Activated T-cell treated with anti-CD3 and anti-CD28 coated beads, Interleukin-2, amount 50 U/mL, for 72 hours (primary cell): Measurements from ENCODE around the gene SELENOF. TPM values are rescaled to one million over a fixed set of nuclear protein-coding genes. Genes with fewer than 3 reads are reported as not detected.

Experiments used
- ATAC-seq, 2 donors: fragments of 150-1000 bp; cut with Tn5 transposase; replicated peaks in 1 of 2; 2 replicates each; pipeline ENCODE4 v1.10.0; 2021; ENCODE audit warnings: moderate library complexity in 2 of 2, mild to moderate bottlenecking in 1 of 2
- DNase-seq, 2 donors: peaks; one replicate each; pipeline ENCODE4 v3.0.0; 2021 to 2022; ENCODE audit warnings: mixed read lengths in 1 of 2
- H3K27ac Mint-ChIP-seq: one replicate; pipeline ENCODE4 v1.8.0; 2022; ENCODE audit warnings: mild to moderate bottlenecking, moderate library complexity, mixed read lengths
- H3K27me3 Mint-ChIP-seq: one replicate; pipeline ENCODE4 v1.8.0; 2022; ENCODE audit warnings: low read depth, mixed read lengths
- H3K36me3 Mint-ChIP-seq, 2 donors: one replicate each; pipeline ENCODE4 v1.8.0; 2022; ENCODE audit warnings: mixed read lengths in 2 of 2, mild to moderate bottlenecking in 1 of 2; ENCODE audit not compliant: insufficient read depth in 2 of 2
- H3K4me1 Mint-ChIP-seq: one replicate; pipeline ENCODE4 v1.8.0; 2022; ENCODE audit warnings: low read depth, mixed read lengths
- H3K4me3 Mint-ChIP-seq, 2 donors: one replicate each; pipeline ENCODE4 v1.8.0; 2022; ENCODE audit warnings: mild to moderate bottlenecking in 2 of 2, mixed read lengths in 2 of 2, moderate library complexity in 2 of 2
- H3K9me3 Mint-ChIP-seq, 2 donors: one replicate each; pipeline ENCODE4 v1.8.0; 2022; ENCODE audit warnings: mixed read lengths in 2 of 2
- total RNA-seq, 2 donors: library from RNA; stranded (reverse); gene quantifications; one replicate each; pipeline ENCODE4 v1.2.3, GENCODE V29; 2022

SELENOF gene
- total RNA-seq, 2 donors from 2014 or later, result 149 to 171 TPM

DNA sequence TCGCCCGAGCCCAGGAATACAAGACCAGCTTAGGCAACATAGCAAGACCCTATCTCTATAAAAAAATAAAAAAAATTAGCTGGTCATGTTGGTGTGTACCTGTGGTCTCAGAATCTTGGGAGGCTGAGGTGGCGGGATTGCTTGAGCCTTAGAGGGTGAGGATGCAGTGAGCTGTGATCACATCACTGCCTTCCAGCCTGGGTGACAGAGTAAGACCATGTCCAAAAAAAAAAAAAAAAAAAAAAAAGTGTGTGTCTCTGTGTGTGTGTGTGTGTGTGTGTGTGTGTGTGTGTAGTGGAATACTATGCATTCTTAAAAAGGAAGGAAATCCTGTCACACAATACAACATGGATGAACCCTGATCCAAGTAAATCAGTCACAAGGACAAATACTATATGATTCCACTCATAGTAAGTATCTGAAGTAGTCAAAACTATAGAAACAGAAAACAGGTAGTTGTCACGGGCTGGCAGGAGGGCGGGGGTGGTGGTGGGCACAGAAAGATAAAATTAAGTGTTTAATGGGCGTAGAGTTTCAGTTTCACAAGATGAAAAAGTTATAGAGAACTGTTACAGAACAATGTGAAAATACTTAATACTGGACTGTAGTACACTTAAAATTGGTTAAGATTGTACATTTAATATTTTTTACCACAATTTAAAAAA, 47.8 kb downstream of the SELENOF start:
- DNase-seq (no peak), ATAC-seq (no peak)
- no peak overlapping the region for H3K4me3 Mint-ChIP-seq
- peaks cover 0 to 5% of the 10 kb centered on the region in 2 donors for H3K36me3 Mint-ChIP-seq
- H3K27me3 Mint-ChIP-seq, result no peaks in the 10 kb centered on the region
- H3K9me3 Mint-ChIP-seq, result no peaks in the 10 kb centered on the region
- H3K27ac Mint-ChIP-seq, result peak overlapping the region; percentile 77
- H3K4me1 Mint-ChIP-seq, result peaks cover 18% of the 10 kb centered on the region

- Mint-ChIP-seq H3K27ac (no peak overlapping the region), H3K4me1 (peaks cover under 1% of the 10 kb centered on the region), H3K36me3 (peaks cover 0 to 6% of the 10 kb centered on the region in 2 donors), H3K9me3 (no peaks in the 10 kb centered on the region), H3K27me3 (no peaks in the 10 kb centered on the region), H3K4me3 (no peak overlapping the region)
- DNase-seq (no peak), ATAC-seq (no peak)
These were observed 51.0 kb downstream of the SELENOF start for GRCh38 chr1:86862920-86863319.

DNA sequence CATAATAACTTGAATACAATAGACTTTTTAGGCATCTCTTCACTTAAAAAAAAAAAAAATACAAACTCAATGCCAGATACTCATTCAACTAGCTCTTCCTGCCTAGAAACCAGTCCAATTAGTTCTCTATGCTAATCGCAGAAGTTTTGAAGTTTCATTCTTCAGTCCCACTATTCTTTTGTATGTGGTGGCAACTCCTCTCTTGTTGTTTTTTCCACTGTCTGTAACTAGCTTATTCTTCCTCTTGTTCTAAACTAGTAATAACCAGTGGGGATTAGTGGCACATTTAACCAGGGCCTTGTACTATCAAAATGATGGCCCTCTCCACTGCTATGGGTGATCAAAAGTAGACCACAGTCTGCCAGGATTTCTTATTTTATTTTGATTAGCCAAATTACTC, 52.5 kb downstream of the SELENOF start:
- no peaks in the 10 kb centered on the region for H3K9me3 Mint-ChIP-seq
- H3K36me3 Mint-ChIP-seq, result peaks cover 0 to 5% of the 10 kb centered on the region in 2 donors
- H3K4me1 Mint-ChIP-seq, result no peaks in the 10 kb centered on the region
- DNase-seq (no peak), ATAC-seq (no peak)
- peak overlapping the region; percentile 63 for H3K27ac Mint-ChIP-seq
- H3K4me3 Mint-ChIP-seq, result no peak overlapping the region
- no peaks in the 10 kb centered on the region for H3K27me3 Mint-ChIP-seq

DNA sequence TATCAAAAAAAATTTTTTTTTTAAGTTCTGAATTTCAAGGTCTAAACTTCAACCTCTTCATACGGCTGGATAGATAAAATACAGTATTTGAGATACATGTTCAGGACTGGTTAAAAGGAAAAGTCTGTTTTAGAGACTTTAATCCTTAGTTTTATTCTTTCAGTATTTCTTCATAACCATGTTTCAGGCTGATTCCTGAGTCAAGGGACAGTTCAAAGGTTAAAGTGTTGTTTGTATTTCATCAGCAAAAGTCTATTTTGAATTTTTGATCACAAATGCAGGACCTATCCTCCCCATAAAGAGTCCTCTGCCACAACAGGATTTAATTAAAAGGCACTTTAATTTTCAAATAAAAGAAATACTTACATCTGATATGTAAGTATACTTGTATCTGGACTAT, 53.5 kb downstream of the SELENOF start:
- Mint-ChIP-seq H3K9me3 (no peaks in the 10 kb centered on the region), H3K4me3 (no peak overlapping the region), H3K36me3 (peaks cover 0 to 3% of the 10 kb centered on the region in 2 donors), H3K4me1 (no peaks in the 10 kb centered on the region), H3K27ac (no peak overlapping the region), H3K27me3 (no peaks in the 10 kb centered on the region)
- ATAC-seq, result no peak
- DNase-seq, result no peak

GRCh38 chr1:86860020-86860419, 53.9 kb downstream of the SELENOF start:
- ATAC-seq, result no peak
- H3K9me3 Mint-ChIP-seq, result no peaks in the 10 kb centered on the region
- DNase-seq, result no peak
- H3K4me1 Mint-ChIP-seq, result no peaks in the 10 kb centered on the region
- no peaks in the 10 kb centered on the region for H3K27me3 Mint-ChIP-seq
- peaks cover 0 to 2% of the 10 kb centered on the region in 2 donors for H3K36me3 Mint-ChIP-seq
- H3K4me3 Mint-ChIP-seq, result no peak overlapping the region
- no peak overlapping the region for H3K27ac Mint-ChIP-seq

DNA sequence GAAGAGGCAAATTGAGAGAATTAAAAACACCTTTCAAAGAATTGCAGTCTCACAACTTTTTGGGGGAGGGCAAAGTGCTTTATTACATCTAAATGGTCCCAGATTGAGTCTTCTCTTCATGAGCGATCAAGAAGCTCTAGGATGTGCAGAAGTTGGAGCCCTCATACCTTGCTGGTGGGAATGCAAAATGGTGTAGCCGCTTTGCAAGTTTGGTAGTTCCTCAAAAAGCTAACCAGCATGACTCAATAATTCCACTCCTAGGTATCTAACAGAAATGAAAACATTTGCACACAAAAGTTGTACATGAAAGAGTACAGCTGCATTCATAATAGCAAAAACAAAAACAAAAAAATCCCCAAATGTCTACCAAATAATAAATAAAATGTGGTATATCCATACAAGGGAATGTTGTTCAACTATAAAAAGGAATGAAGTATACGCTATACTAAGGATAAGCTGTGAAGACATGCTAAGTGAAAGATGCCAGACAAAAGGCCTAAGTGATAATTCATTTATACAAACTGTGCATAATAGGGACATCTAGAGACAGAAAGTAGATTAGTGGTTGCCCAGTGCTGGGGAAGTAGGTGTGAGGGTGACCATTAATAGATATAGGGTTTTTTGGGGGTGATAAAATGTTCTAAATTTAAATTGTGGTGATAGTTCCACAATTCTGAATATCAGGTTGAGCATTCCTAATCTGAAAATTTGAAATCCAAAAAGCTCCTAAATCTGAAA, 55.2 kb downstream of the SELENOF start:
- no peak overlapping the region for H3K4me3 Mint-ChIP-seq
- H3K36me3 Mint-ChIP-seq, result peaks cover 0 to 2% of the 10 kb centered on the region in 2 donors
- no peak for ATAC-seq
- no peaks in the 10 kb centered on the region for H3K27me3 Mint-ChIP-seq
- no peak for DNase-seq
- peak overlapping the region; percentile 38 for H3K27ac Mint-ChIP-seq
- no peaks in the 10 kb centered on the region for H3K4me1 Mint-ChIP-seq
- no peaks in the 10 kb centered on the region for H3K9me3 Mint-ChIP-seq

- no peaks in the 10 kb centered on the region for H3K9me3 Mint-ChIP-seq
These were observed 57.7 kb downstream of the SELENOF start for GRCh38 chr1:86856196-86856595.

DNA sequence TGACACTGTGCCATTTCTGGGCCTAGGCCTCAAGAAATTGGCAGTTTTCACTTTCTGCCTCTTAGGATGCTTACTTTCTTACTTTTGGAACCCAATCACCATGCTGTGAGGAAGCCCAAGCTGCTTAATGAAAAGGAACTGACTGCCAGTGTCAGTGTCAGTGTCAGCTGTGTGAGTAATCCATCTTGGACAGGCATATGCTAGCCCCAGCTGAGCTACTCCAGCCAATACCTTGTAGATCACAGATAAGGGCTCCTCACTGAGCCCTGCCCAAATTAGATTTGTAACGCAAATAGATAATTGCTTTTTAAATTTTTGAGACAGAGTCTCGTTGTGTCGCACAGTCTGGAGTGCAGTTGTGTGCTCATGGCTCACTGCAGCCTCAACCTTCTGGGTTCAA, 59.6 kb downstream of the SELENOF start:
- Mint-ChIP-seq H3K9me3 (no peaks in the 10 kb centered on the region), H3K4me3 (no peak overlapping the region), H3K4me1 (no peaks in the 10 kb centered on the region), H3K27ac (no peak overlapping the region), H3K36me3 (no peaks in the 10 kb centered on the region), H3K27me3 (no peaks in the 10 kb centered on the region)
- DNase-seq (no peak), ATAC-seq (no peak)

More at GRCh38 chr1:86856196-86856595, 57.7 kb downstream of the SELENOF start:
- Mint-ChIP-seq H3K36me3 (peaks cover 0 to 2% of the 10 kb centered on the region in 2 donors), H3K27ac (no peak overlapping the region), H3K4me3 (no peak overlapping the region), H3K4me1 (no peaks in the 10 kb centered on the region), H3K27me3 (no peaks in the 10 kb centered on the region)
- DNase-seq (no peak), ATAC-seq (no peak)

GRCh38 chr1:86852782-86853408, 61.0 kb downstream of the SELENOF start:
- Mint-ChIP-seq H3K9me3 (no peaks in the 10 kb centered on the region), H3K36me3 (no peaks in the 10 kb centered on the region), H3K4me3 (no peak overlapping the region), H3K27ac (no peak overlapping the region), H3K27me3 (no peaks in the 10 kb centered on the region), H3K4me1 (no peaks in the 10 kb centered on the region)
- ATAC-seq (no peak), DNase-seq (no peak)

- no peak for DNase-seq
- no peaks in the 10 kb centered on the region for H3K27me3 Mint-ChIP-seq
- no peak overlapping the region for H3K27ac Mint-ChIP-seq
- H3K36me3 Mint-ChIP-seq, result no peaks in the 10 kb centered on the region
- no peak overlapping the region for H3K4me3 Mint-ChIP-seq
- no peaks in the 10 kb centered on the region for H3K4me1 Mint-ChIP-seq
- no peaks in the 10 kb centered on the region for H3K9me3 Mint-ChIP-seq
- no peak for ATAC-seq
These were observed 61.6 kb downstream of the SELENOF start for GRCh38 chr1:86852289-86852688.

- DNase-seq, result no peak
- Mint-ChIP-seq H3K4me3 (no peak overlapping the region), H3K36me3 (no peaks in the 10 kb centered on the region), H3K4me1 (peaks cover 8% of the 10 kb centered on the region), H3K27me3 (no peaks in the 10 kb centered on the region), H3K27ac (no peak overlapping the region), H3K9me3 (no peaks in the 10 kb centered on the region)
- ATAC-seq, result no peak
These were observed 64.2 kb downstream of the SELENOF start for GRCh38 chr1:86849756-86850155.

DNA sequence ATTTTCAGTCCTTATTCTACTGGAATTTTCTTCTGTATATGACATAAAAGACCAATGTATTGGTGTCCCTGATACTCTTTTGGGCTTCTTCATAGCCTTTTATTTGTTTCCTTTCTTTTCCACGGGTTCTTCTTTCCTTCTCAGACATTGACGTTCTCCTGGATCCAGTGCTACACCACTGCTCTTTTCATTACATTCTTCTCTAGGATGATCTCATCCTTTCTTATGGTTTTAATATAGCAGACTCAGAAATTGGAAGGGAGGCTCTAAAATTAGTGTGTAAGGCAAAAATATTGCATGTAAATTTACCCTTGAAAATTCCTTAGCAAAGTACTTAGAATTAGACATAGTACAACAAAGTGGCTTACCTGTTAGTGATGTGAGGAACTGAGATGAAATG, 65.3 kb downstream of the SELENOF start:
- Mint-ChIP-seq H3K36me3 (no peaks in the 10 kb centered on the region), H3K9me3 (no peaks in the 10 kb centered on the region), H3K4me3 (no peak overlapping the region), H3K27ac (no peak overlapping the region), H3K27me3 (no peaks in the 10 kb centered on the region), H3K4me1 (peaks cover 8% of the 10 kb centered on the region)
- DNase-seq (no peak), ATAC-seq (no peak)

GRCh38 chr1:86846164-86846647, 67.7 kb downstream of the SELENOF start:
- no peak for DNase-seq
- H3K4me3 Mint-ChIP-seq, result no peak overlapping the region
- ATAC-seq, result peak in 1 of 2 donors; percentile 42
- no peaks in the 10 kb centered on the region for H3K36me3 Mint-ChIP-seq
- H3K4me1 Mint-ChIP-seq, result peaks cover 8% of the 10 kb centered on the region
- no peaks in the 10 kb centered on the region for H3K27me3 Mint-ChIP-seq
- no peak overlapping the region for H3K27ac Mint-ChIP-seq
- no peaks in the 10 kb centered on the region for H3K9me3 Mint-ChIP-seq
